Measurements from ENCODE around the gene ACADM.
"Not testable (repeated sequence)": the region's sequence is repeated elsewhere in the genome, so short reads cannot be mapped to it uniquely, and the experiment has no call there.

ACADM gene

DNA sequence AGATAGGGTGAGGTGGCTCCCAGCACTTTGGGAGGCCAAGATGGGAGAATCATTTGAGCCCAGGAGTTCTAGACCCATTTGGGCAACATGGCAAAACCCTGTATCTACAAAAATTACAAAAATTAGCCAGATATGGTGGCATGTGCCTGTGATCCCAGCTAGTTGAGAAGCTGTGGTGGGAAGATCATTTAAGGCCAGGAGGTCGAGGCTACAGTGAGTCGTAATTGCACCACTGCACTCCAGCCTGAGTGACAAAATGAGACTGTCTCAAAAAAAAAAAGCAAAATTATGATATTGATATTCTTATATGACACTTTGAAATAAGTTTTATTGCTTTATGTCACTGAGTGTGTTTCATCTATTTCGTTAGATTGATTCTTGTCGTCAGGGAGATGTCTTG lies 7.4 kb downstream of the ACADM start:
- no peaks in the 10 kb centered on the region for H3K9me3 ChIP-seq (ENCODE audit: control extremely low read depth in 1 of 5, control insufficient read depth in 4 of 5, insufficient read depth in 2 of 5, low read depth in 1 of 5, low read length in 4 of 5)
- WGBS (ENCODE audit: insufficient coverage) = no CpG with 5 or more reads among the region's 4 CpGs
- no peak overlapping the region for H3K4me3 ChIP-seq (ENCODE audit: control insufficient read depth in 1 of 7, extremely low read depth in 1 of 7, insufficient read depth in 4 of 7, low read depth in 2 of 7, low read length in 6 of 7)
- ChIA-PET CTCF (no interaction called here), POLR2A (no interaction called here)
- DNase-seq = peak in 1 of 3 donors; percentile 1
- H3K36me3 ChIP-seq (ENCODE audit: control insufficient read depth in 4 of 4, insufficient read depth in 4 of 4, low read length in 3 of 4) = peaks cover 6 to 47% (median 31%) of the 10 kb centered on the region in 4 experiments
- H3K4me1 ChIP-seq (ENCODE audit: control extremely low read depth in 1 of 4, control insufficient read depth in 4 of 4, insufficient read depth in 4 of 4, low read length in 3 of 4) = peaks cover 0 to 4% (median 0%) of the 10 kb centered on the region in 4 experiments
- H3K27ac ChIP-seq (ENCODE audit: insufficient read depth in 1 of 2, low read depth in 1 of 2, low read length in 2 of 2, poor library complexity in 1 of 2, severe bottlenecking in 2 of 2) = no peak overlapping the region
- H3K27me3 ChIP-seq (replicated peaks in 2 of 5; ENCODE audit: control insufficient read depth in 4 of 5, insufficient read depth in 5 of 5, low read length in 4 of 5) = no peaks in the 10 kb centered on the region

GRCh38 chr1:75732703-75733102 lies 8.2 kb downstream of the ACADM start:
- no peaks in the 10 kb centered on the region for H3K9me3 ChIP-seq (ENCODE audit: control extremely low read depth in 1 of 5, control insufficient read depth in 4 of 5, insufficient read depth in 2 of 5, low read depth in 1 of 5, low read length in 4 of 5)
- H3K36me3 ChIP-seq (ENCODE audit: control insufficient read depth in 4 of 4, insufficient read depth in 4 of 4, low read length in 3 of 4) = peaks cover 6 to 54% (median 33%) of the 10 kb centered on the region in 4 experiments
- peaks cover 0 to 2% (median 0%) of the 10 kb centered on the region in 4 experiments for H3K4me1 ChIP-seq (ENCODE audit: control extremely low read depth in 1 of 4, control insufficient read depth in 4 of 4, insufficient read depth in 4 of 4, low read length in 3 of 4)
- DNase-seq = no peak
- 100% methylated on average over 1 of the region's 1 CpG for WGBS (ENCODE audit: insufficient coverage)
- CTCF ChIA-PET = no interaction called here
- POLR2A ChIA-PET = no interaction called here
- H3K27ac ChIP-seq (ENCODE audit: insufficient read depth in 1 of 2, low read depth in 1 of 2, low read length in 2 of 2, poor library complexity in 1 of 2, severe bottlenecking in 2 of 2) = no peak overlapping the region
- H3K27me3 ChIP-seq (replicated peaks in 2 of 5; ENCODE audit: control insufficient read depth in 4 of 5, insufficient read depth in 5 of 5, low read length in 4 of 5) = no peaks in the 10 kb centered on the region
- no peak overlapping the region for H3K4me3 ChIP-seq (ENCODE audit: control insufficient read depth in 1 of 7, extremely low read depth in 1 of 7, insufficient read depth in 4 of 7, low read depth in 2 of 7, low read length in 6 of 7)

DNA sequence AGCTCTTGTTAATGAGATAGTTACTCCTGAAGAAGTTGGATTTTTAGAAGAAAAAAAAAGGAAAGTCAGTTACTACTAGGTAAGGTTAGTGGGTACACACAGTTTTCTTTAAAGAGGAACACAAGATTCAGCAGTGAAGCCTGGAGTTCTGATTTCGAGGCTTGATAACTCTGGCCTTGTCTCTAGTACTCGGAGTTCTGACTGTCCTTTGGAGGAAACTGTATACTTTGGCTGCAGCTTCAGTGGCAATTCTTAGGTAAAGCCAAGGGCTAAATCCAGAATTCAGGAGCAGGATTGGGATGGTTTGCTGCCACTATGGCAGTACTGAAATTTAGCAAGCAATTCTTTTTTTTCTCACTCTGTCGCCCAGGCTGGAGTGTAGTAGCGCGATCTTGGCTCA lies 9.2 kb downstream of the ACADM start:
- H3K4me1 ChIP-seq (ENCODE audit: control extremely low read depth in 1 of 4, control insufficient read depth in 4 of 4, insufficient read depth in 4 of 4, low read length in 3 of 4) = no peaks in the 10 kb centered on the region
- ChIA-PET CTCF (no interaction called here), POLR2A (no interaction called here)
- H3K36me3 ChIP-seq (ENCODE audit: control insufficient read depth in 4 of 4, insufficient read depth in 4 of 4, low read length in 3 of 4) = peaks cover 6 to 54% (median 35%) of the 10 kb centered on the region in 4 experiments
- H3K27ac ChIP-seq (ENCODE audit: insufficient read depth in 1 of 2, low read depth in 1 of 2, low read length in 2 of 2, poor library complexity in 1 of 2, severe bottlenecking in 2 of 2) = no peak overlapping the region
- no peak overlapping the region for H3K4me3 ChIP-seq (ENCODE audit: control insufficient read depth in 1 of 7, extremely low read depth in 1 of 7, insufficient read depth in 4 of 7, low read depth in 2 of 7, low read length in 6 of 7)
- H3K27me3 ChIP-seq (replicated peaks in 2 of 5; ENCODE audit: control insufficient read depth in 4 of 5, insufficient read depth in 5 of 5, low read length in 4 of 5) = no peaks in the 10 kb centered on the region
- DNase-seq = no peak
- WGBS (ENCODE audit: insufficient coverage) = 100% methylated on average over 2 of the region's 5 CpGs
- H3K9me3 ChIP-seq (ENCODE audit: control extremely low read depth in 1 of 5, control insufficient read depth in 4 of 5, insufficient read depth in 2 of 5, low read depth in 1 of 5, low read length in 4 of 5) = no peaks in the 10 kb centered on the region

- no CpG with 5 or more reads among the region's 1 CpG for WGBS (ENCODE audit: insufficient coverage)
- H3K9me3 ChIP-seq (ENCODE audit: control extremely low read depth in 1 of 5, control insufficient read depth in 4 of 5, insufficient read depth in 2 of 5, low read depth in 1 of 5, low read length in 4 of 5) = no peaks in the 10 kb centered on the region
- no peak overlapping the region for H3K4me3 ChIP-seq (ENCODE audit: control insufficient read depth in 1 of 7, extremely low read depth in 1 of 7, insufficient read depth in 4 of 7, low read depth in 2 of 7, low read length in 6 of 7)
- ChIA-PET POLR2A (no interaction called here), CTCF (no interaction called here)
- no peak overlapping the region for H3K27ac ChIP-seq (ENCODE audit: insufficient read depth in 1 of 2, low read depth in 1 of 2, low read length in 2 of 2, poor library complexity in 1 of 2, severe bottlenecking in 2 of 2)
- no peaks in the 10 kb centered on the region for H3K4me1 ChIP-seq (ENCODE audit: control extremely low read depth in 1 of 4, control insufficient read depth in 4 of 4, insufficient read depth in 4 of 4, low read length in 3 of 4)
- peaks cover 3 to 73% (median 44%) of the 10 kb centered on the region in 4 experiments for H3K36me3 ChIP-seq (ENCODE audit: control insufficient read depth in 4 of 4, insufficient read depth in 4 of 4, low read length in 3 of 4)
- no peaks in the 10 kb centered on the region for H3K27me3 ChIP-seq (replicated peaks in 2 of 5; ENCODE audit: control insufficient read depth in 4 of 5, insufficient read depth in 5 of 5, low read length in 4 of 5)
- DNase-seq = no peak
These were observed 11.5 kb downstream of the ACADM start for GRCh38 chr1:75736016-75736415.

DNA sequence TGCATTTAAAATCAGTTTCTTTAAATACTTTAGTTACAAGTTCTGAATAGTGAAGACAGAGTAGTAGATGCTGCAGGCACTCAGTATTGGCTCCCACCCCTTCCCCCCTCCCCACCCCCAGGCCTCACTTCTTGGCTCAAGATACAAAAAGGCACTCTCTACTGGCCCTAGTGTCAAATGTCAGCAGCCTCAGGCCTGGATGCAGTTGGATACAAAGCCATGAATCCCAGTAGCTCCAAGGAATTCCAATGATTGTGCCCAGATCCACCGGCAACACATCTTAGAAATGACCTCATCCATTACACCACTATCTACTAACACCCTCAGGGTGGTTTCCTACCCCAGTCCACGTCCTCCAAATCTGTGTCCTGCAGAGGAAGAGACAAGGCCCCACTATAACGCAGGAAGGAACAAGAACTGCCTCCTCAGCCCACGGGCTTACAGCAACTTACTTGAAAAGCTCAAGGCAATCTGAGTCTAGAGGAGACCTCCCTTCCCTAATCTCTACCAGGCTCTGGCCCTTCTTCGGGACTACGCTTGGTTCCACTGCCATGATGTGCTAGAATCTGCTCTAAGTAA lies 17.6 kb downstream of the ACADM start:
- Histone ChIP-seq H3K27me3 (replicated peaks in 2 of 5; ENCODE audit: control insufficient read depth in 4 of 5, insufficient read depth in 5 of 5, low read length in 4 of 5) (no peaks in the 10 kb centered on the region), H3K4me1 (ENCODE audit: control extremely low read depth in 1 of 4, control insufficient read depth in 4 of 4, insufficient read depth in 4 of 4, low read length in 3 of 4) (peaks cover 0 to 5% (median 0%) of the 10 kb centered on the region in 4 experiments), H3K27ac (ENCODE audit: insufficient read depth in 1 of 2, low read depth in 1 of 2, low read length in 2 of 2, poor library complexity in 1 of 2, severe bottlenecking in 2 of 2) (no peak overlapping the region), H3K4me3 (ENCODE audit: control insufficient read depth in 1 of 7, extremely low read depth in 1 of 7, insufficient read depth in 4 of 7, low read depth in 2 of 7, low read length in 6 of 7) (no peak overlapping the region), H3K9me3 (ENCODE audit: control extremely low read depth in 1 of 5, control insufficient read depth in 4 of 5, insufficient read depth in 2 of 5, low read depth in 1 of 5, low read length in 4 of 5) (no peaks in the 10 kb centered on the region), H3K36me3 (ENCODE audit: control insufficient read depth in 4 of 4, insufficient read depth in 4 of 4, low read length in 3 of 4) (peaks cover 9 to 70% (median 47%) of the 10 kb centered on the region in 4 experiments)
- peak in 1 of 3 donors; percentile 6 for DNase-seq
- POLR2A ChIA-PET = no interaction called here
- WGBS (ENCODE audit: insufficient coverage) = 94% methylated on average over 6 of the region's 6 CpGs
- CTCF ChIA-PET = interaction anchor here (1.1 kb wide), 1 partner anchor 44 kb away, joined by 3 read pairs; the partner anchor contains the start of gene RABGGTB

DNA sequence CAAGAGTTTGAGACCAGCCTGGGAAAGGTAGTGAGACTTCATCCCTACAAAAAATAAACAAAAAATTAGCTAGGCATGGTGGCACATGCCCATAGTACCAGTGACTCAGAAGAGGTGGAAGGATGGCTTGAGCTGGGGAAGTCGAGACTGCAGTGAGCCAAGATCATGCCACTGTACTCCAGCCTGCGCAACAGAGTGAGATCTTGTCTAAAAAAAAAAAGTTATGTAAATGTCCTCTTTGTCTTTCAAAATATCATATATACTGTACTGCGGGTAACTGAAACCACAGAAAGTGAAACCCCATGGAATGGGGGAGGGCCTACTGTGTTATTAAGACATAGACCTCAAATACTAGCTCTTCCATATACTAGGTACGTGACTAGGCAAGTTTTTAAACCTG lies 20.8 kb downstream of the ACADM start:
- Histone ChIP-seq H3K9me3 (ENCODE audit: control extremely low read depth in 1 of 5, control insufficient read depth in 4 of 5, insufficient read depth in 2 of 5, low read depth in 1 of 5, low read length in 4 of 5) (no peaks in the 10 kb centered on the region), H3K4me3 (ENCODE audit: control insufficient read depth in 1 of 7, extremely low read depth in 1 of 7, insufficient read depth in 4 of 7, low read depth in 2 of 7, low read length in 6 of 7) (no peak overlapping the region), H3K27me3 (replicated peaks in 2 of 5; ENCODE audit: control insufficient read depth in 4 of 5, insufficient read depth in 5 of 5, low read length in 4 of 5) (no peaks in the 10 kb centered on the region), H3K27ac (ENCODE audit: insufficient read depth in 1 of 2, low read depth in 1 of 2, low read length in 2 of 2, poor library complexity in 1 of 2, severe bottlenecking in 2 of 2) (no peak overlapping the region), H3K4me1 (ENCODE audit: control extremely low read depth in 1 of 4, control insufficient read depth in 4 of 4, insufficient read depth in 4 of 4, low read length in 3 of 4) (peaks cover 0 to 5% (median 0%) of the 10 kb centered on the region in 4 experiments), H3K36me3 (ENCODE audit: control insufficient read depth in 4 of 4, insufficient read depth in 4 of 4, low read length in 3 of 4) (peaks cover 11 to 54% (median 33%) of the 10 kb centered on the region in 4 experiments)
- CTCF ChIA-PET = no interaction called here
- POLR2A ChIA-PET = no interaction called here
- WGBS (ENCODE audit: insufficient coverage) = 100% methylated on average over 1 of the region's 4 CpGs
- peak in 2 of 3 donors; percentile 30 to 36 for DNase-seq

- DNase-seq; H3K4me1 ChIP-seq (ENCODE audit: control extremely low read depth in 1 of 4, control insufficient read depth in 4 of 4, insufficient read depth in 4 of 4, low read length in 3 of 4); H3K27ac ChIP-seq (ENCODE audit: insufficient read depth in 1 of 2, low read depth in 1 of 2, low read length in 2 of 2, poor library complexity in 1 of 2, severe bottlenecking in 2 of 2); CTCF ChIA-PET; H3K27me3 ChIP-seq (replicated peaks in 2 of 5; ENCODE audit: control insufficient read depth in 4 of 5, insufficient read depth in 5 of 5, low read length in 4 of 5); POLR2A ChIA-PET; H3K4me3 ChIP-seq (ENCODE audit: control insufficient read depth in 1 of 7, extremely low read depth in 1 of 7, insufficient read depth in 4 of 7, low read depth in 2 of 7, low read length in 6 of 7): not testable (repeated sequence)
- peaks cover 10 to 48% (median 29%) of the 10 kb centered on the region in 4 experiments for H3K36me3 ChIP-seq (ENCODE audit: control insufficient read depth in 4 of 4, insufficient read depth in 4 of 4, low read length in 3 of 4)
- H3K9me3 ChIP-seq (ENCODE audit: control extremely low read depth in 1 of 5, control insufficient read depth in 4 of 5, insufficient read depth in 2 of 5, low read depth in 1 of 5, low read length in 4 of 5) = peaks cover 4 to 11% (median 9%) of the 10 kb centered on the region in 5 experiments
These were observed 32.7 kb downstream of the ACADM start for GRCh38 chr1:75757210-75757609.

All from common myeloid progenitor, CD34-positive (primary cell).